Caco-2 (cell line): ENCODE data around the gene ABI3. TPM values are rescaled to one million over a fixed set of nuclear protein-coding genes. Genes with fewer than 3 reads are reported as not detected.
A peak's percentile ranks its signal among the peaks of the same experiment; 100 is the strongest.

Source experiments
- BruUV-seq: library from RNA; stranded (reverse); fragments of 400-500 nt; replicated peaks from 2 replicates; lab custom pipeline; 2021; lab: Mats Ljungman, UMichigan
- CTCF ChIA-PET: fragments of 300-600 bp; sonication (Branson Sonifier 250); formaldehyde crosslinking; loops from one replicate; lab custom pipeline; 2022; ENCODE audit warnings: antibody characterized with exemption; lab: Charles Lee
- POLR2A ChIA-PET: fragments of 300-600 bp; sonication (Branson Sonifier 250); formaldehyde crosslinking; loops from one replicate; lab custom pipeline; 2022; ENCODE audit warnings: antibody characterized with exemption; lab: Charles Lee
- DNase-seq, 2 experiments: peaks; one replicate each; pipeline versions ENCODE4 v3.0.0 to v3.0.0-alpha.2; 2020 to 2022
- H3K27me3 ChIP-seq: replicated peaks from 2 replicates; pipeline ENCODE4 v1.6.0; 2011; ENCODE audit warnings: low read length; ENCODE audit not compliant: control insufficient read depth, insufficient read depth
- H3K36me3 ChIP-seq: 2 replicates; pipeline ENCODE4 v1.5.1; 2011; ENCODE audit warnings: low read length; ENCODE audit not compliant: control insufficient read depth, insufficient read depth
- H3K4me1 ChIP-seq: fragments of 250-450 bp; sonication (Bioruptor Pico); 2 replicates; pipeline ENCODE4 v1.5.1; 2020; ENCODE audit warnings: mild to moderate bottlenecking
- H3K4me3 ChIP-seq: 2 replicates; pipeline ENCODE4 v1.5.1; 2011; ENCODE audit warnings: low read depth, mild to moderate bottlenecking, control low read depth, low read length
- H3K9me3 ChIP-seq: fragments of 250-450 bp; sonication (Bioruptor Pico); 2 replicates; pipeline ENCODE4 v1.5.1; 2020; ENCODE audit warnings: mild to moderate bottlenecking, moderate library complexity
- H3K27ac Mint-ChIP-seq: one replicate; pipeline ENCODE4 v1.8.0; 2022; ENCODE audit warnings: mixed read lengths; ENCODE audit not compliant: unreplicated experiment
- H3K27me3 Mint-ChIP-seq: one replicate; pipeline ENCODE4 v1.8.0; 2022; ENCODE audit warnings: mixed read lengths; ENCODE audit not compliant: insufficient read depth, unreplicated experiment
- H3K36me3 Mint-ChIP-seq: one replicate; pipeline ENCODE4 v1.8.0; 2022; ENCODE audit warnings: mild to moderate bottlenecking, mixed read lengths; ENCODE audit not compliant: insufficient read depth, unreplicated experiment
- H3K4me1 Mint-ChIP-seq: one replicate; pipeline ENCODE4 v1.8.0; 2022; ENCODE audit warnings: low read depth, mixed read lengths; ENCODE audit not compliant: unreplicated experiment
- H3K4me3 Mint-ChIP-seq: one replicate; pipeline ENCODE4 v1.8.0; 2022; ENCODE audit warnings: mild to moderate bottlenecking, moderate library complexity, mixed read lengths; ENCODE audit not compliant: unreplicated experiment
- H3K9me3 Mint-ChIP-seq: one replicate; pipeline ENCODE4 v1.8.0; 2022; ENCODE audit warnings: mixed read lengths; ENCODE audit not compliant: unreplicated experiment
- CTCF ChIP-seq, 2 experiments: fragments of 200-600 bp in 1 of 2; IDR thresholded peaks; 1 replicate in 1 of 2; 2 replicates in 1 of 2; pipeline versions ENCODE4 v1.5.1 to v1.8.0; 2011 to 2022; ENCODE audit warnings: antibody characterized with exemption in 1 of 2, control low read depth in 1 of 2, inconsistent platforms in 1 of 2, low read depth in 1 of 2, low read length in 1 of 2, mild to moderate bottlenecking in 1 of 2, moderate library complexity in 1 of 2; ENCODE audit not compliant: insufficient read depth in 1 of 2, severe bottlenecking in 1 of 2, unreplicated experiment in 1 of 2
- intact Hi-C: fragments of 100-400 bp; cut with micrococcal nuclease; formaldehyde crosslinking; loops from one replicate; pipeline ENCODE4 v1.10.0; 2022; ENCODE audit not compliant: unreplicated experiment
- total RNA-seq: library from RNA; stranded (reverse); gene quantifications from 2 replicates; pipeline ENCODE4 v1.2.3, GENCODE V29; 2022

Gene ABI3
- total RNA-seq, 1 experiment from 2014 or later: not detected

DNA sequence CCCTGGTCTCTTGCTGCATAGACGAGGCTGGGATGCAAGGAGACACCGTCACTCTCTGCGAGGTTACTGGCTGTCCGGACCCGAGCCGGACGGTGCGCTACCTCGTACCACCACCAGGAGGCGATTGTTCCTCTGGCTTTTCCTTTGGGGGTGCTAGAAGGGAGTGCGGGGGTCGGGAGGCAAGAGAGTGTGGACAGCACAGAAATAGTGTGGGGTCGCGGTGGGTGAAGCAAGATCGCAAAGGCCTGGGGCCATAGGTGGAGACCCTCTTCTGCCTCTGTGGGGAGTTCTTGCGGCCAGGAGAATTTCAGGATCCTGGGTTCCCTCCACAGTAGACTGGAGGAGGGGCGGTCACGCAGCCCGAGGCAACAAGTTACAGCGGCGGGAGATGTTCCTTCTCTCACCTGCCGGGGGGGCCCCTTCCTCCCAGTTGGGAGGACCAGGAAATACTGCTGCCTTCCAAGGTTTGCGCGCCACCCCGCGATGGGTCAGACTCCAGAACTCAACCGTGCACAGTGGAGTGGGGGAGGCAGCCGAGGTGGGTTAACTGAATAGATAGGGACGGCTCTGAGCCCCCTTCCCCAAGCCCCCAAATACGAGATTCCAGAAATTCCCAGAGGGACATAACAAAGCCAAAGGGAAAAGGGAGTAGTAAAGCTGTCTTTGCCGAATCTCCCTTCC is 13.2 kb downstream of the ABI3 start:
- Mint-ChIP-seq H3K4me1 (peaks cover 21% of the 10 kb centered on the region), H3K4me3 (peak overlapping the region; percentile 86), H3K9me3 (no peaks in the 10 kb centered on the region), H3K27me3 (peaks cover 19% of the 10 kb centered on the region), H3K27ac (no peak overlapping the region), H3K36me3 (peaks cover 4% of the 10 kb centered on the region)
- no TSS peak for BruUV-seq
- Histone ChIP-seq H3K36me3 (no peaks in the 10 kb centered on the region), H3K4me1 (peaks cover 25% of the 10 kb centered on the region), H3K4me3 (peak overlapping the region; percentile 42), H3K9me3 (no peaks in the 10 kb centered on the region), H3K27me3 (peaks cover 9% of the 10 kb centered on the region)
- ChIA-PET CTCF (interaction anchor here (0.6 to 1.2 kb wide), 13 partner anchors 11 to 1123 kb away, joined by 3 to 8 read pairs (median 3); no protein-coding TSS in a partner anchor), POLR2A (interaction anchor here (0.6 kb wide), 1 partner anchor 204 kb away, joined by 3 read pairs; no protein-coding TSS in a partner anchor)
- peak; percentile 94 for DNase-seq
- peak; percentile 98 to 100 for TF ChIP-seq CTCF (IDR thresholded peaks at IDR 0.05; ENCODE audit: insufficient read depth in 1 of 2, low read depth in 1 of 2, low read length in 1 of 2, severe bottlenecking in 1 of 2, unreplicated experiment in 1 of 2)
- intact Hi-C loops: loop anchor here (1.0 to 10.0 kb wide), 4 partner anchors 31 to 269 kb away; no protein-coding TSS in a partner anchor

- H3K4me1 Mint-ChIP-seq: peaks cover 25% of the 10 kb centered on the region
- ChIA-PET POLR2A (interaction anchor here (0.6 kb wide), 1 partner anchor 205 kb away, joined by 3 read pairs; no protein-coding TSS in a partner anchor), CTCF (interaction anchor here (0.6 to 1.2 kb wide), 15 partner anchors 11 to 1124 kb away, joined by 3 to 8 read pairs (median 3); no protein-coding TSS in a partner anchor)
- intact Hi-C loops: loop anchor here (10.0 kb wide), 1 partner anchor 270 kb away; no protein-coding TSS in a partner anchor
- H3K4me3 Mint-ChIP-seq: peak overlapping the region; percentile 86
- H3K36me3 Mint-ChIP-seq: peaks cover 9% of the 10 kb centered on the region
- TF ChIP-seq CTCF (IDR thresholded peaks at IDR 0.05; ENCODE audit: insufficient read depth in 1 of 2, low read depth in 1 of 2, low read length in 1 of 2, severe bottlenecking in 1 of 2, unreplicated experiment in 1 of 2): peak in 1 of 2 experiments; percentile 2
- peak; percentile 81 to 86 for DNase-seq
- Histone ChIP-seq H3K4me3 (peak overlapping the region; percentile 42), H3K36me3 (no peaks in the 10 kb centered on the region), H3K9me3 (no peaks in the 10 kb centered on the region), H3K4me1 (peaks cover 25% of the 10 kb centered on the region), H3K27me3 (peaks cover 9% of the 10 kb centered on the region)
- peaks cover 20% of the 10 kb centered on the region for H3K27me3 Mint-ChIP-seq
- no peak overlapping the region for H3K27ac Mint-ChIP-seq
- BruUV-seq: no TSS peak
- no peaks in the 10 kb centered on the region for H3K9me3 Mint-ChIP-seq
Observed at GRCh38 chr17:49224198-49224996, 13.9 kb downstream of the ABI3 start.

- CTCF ChIA-PET: interaction anchor here (0.6 to 1.1 kb wide), 4 partner anchors 12 to 99 kb away, joined by 3 to 4 read pairs (median 4); no protein-coding TSS in a partner anchor
- Mint-ChIP-seq H3K4me1 (peaks cover 25% of the 10 kb centered on the region), H3K4me3 (peak overlapping the region; percentile 86), H3K36me3 (peaks cover 11% of the 10 kb centered on the region), H3K27me3 (peaks cover 23% of the 10 kb centered on the region), H3K9me3 (no peaks in the 10 kb centered on the region), H3K27ac (no peak overlapping the region)
- Histone ChIP-seq H3K27me3 (peaks cover 9% of the 10 kb centered on the region), H3K36me3 (no peaks in the 10 kb centered on the region), H3K4me1 (peaks cover 25% of the 10 kb centered on the region), H3K4me3 (peak overlapping the region; percentile 42), H3K9me3 (no peaks in the 10 kb centered on the region)
- no peak for DNase-seq
- no TSS peak for BruUV-seq
- POLR2A ChIA-PET: no interaction called here
- TF ChIP-seq CTCF (IDR thresholded peaks at IDR 0.05; ENCODE audit: insufficient read depth in 1 of 2, low read depth in 1 of 2, low read length in 1 of 2, severe bottlenecking in 1 of 2, unreplicated experiment in 1 of 2): no peak
- intact Hi-C loops: loop anchor here (5.0 to 10.0 kb wide), 2 partner anchors 93 to 270 kb away; partner anchors contain the start of gene B4GALNT2
Observed at GRCh38 chr17:49224997-49225337, 14.5 kb downstream of the ABI3 start.
